Measurements from ENCODE around the gene PRTFDC1.

DNA sequence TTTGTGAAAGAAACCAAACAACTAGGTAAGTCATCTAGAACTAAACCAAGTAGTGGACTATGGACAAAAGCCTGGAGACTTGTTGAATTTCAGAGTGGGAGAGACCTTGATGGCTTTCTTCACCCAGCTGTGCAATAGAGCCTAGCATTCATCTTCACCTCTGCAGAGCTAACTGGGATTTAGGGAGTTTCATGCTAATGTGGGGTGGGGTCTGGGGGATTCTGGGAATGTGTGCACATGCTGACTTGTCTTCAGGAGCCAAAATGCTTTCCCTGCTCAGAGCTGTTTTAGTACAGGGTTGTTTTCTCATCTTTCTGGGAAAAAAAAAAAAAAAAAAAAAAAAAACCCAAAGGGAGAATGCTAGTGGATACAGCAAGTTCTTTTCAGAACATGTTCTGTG is 147.4 kb downstream of the PRTFDC1 start:
- TF ChIP-seq POLR2A (IDR thresholded peaks at IDR 0.05): no peak
- TF ChIP-seq, protein P1, sequence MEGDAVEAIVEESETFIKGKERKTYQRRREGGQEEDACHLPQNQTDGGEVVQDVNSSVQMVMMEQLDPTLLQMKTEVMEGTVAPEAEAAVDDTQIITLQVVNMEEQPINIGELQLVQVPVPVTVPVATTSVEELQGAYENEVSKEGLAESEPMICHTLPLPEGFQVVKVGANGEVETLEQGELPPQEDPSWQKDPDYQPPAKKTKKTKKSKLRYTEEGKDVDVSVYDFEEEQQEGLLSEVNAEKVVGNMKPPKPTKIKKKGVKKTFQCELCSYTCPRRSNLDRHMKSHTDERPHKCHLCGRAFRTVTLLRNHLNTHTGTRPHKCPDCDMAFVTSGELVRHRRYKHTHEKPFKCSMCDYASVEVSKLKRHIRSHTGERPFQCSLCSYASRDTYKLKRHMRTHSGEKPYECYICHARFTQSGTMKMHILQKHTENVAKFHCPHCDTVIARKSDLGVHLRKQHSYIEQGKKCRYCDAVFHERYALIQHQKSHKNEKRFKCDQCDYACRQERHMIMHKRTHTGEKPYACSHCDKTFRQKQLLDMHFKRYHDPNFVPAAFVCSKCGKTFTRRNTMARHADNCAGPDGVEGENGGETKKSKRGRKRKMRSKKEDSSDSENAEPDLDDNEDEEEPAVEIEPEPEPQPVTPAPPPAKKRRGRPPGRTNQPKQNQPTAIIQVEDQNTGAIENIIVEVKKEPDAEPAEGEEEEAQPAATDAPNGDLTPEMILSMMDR (IDR thresholded peaks at IDR 0.05): no peak
